Measurements from ENCODE around the gene LRRTM1.

DNA sequence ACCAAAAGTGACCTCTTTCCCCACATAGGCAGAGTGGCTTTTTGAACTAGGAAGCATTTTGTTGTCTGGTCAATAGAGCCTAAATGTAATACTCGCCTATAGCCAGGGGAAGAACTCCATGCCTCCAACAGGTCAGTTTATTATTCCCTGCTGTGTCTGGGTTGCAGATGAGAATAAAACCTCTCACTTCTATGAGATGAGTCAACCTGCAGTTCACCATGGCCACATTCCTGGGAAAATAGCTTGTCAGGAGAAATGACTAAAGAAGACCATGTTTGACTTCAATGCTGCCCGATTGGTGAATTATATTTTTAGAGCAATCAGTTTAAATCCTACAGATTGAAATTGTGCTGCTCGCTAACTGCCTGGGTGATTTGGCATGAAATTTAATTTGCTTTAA, 46.7 kb upstream of the LRRTM1 start:
- TF ChIP-seq, protein P1, sequence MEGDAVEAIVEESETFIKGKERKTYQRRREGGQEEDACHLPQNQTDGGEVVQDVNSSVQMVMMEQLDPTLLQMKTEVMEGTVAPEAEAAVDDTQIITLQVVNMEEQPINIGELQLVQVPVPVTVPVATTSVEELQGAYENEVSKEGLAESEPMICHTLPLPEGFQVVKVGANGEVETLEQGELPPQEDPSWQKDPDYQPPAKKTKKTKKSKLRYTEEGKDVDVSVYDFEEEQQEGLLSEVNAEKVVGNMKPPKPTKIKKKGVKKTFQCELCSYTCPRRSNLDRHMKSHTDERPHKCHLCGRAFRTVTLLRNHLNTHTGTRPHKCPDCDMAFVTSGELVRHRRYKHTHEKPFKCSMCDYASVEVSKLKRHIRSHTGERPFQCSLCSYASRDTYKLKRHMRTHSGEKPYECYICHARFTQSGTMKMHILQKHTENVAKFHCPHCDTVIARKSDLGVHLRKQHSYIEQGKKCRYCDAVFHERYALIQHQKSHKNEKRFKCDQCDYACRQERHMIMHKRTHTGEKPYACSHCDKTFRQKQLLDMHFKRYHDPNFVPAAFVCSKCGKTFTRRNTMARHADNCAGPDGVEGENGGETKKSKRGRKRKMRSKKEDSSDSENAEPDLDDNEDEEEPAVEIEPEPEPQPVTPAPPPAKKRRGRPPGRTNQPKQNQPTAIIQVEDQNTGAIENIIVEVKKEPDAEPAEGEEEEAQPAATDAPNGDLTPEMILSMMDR (IDR thresholded peaks at IDR 0.05; ENCODE audit: extremely low read depth in 1 of 2, insufficient read depth in 1 of 2, low read depth in 1 of 2, low read length in 2 of 2): no peak
- TF ChIP-seq POLR2A (IDR thresholded peaks at IDR 0.05; ENCODE audit: low read depth, low read length) (no peak), EZH2 (IDR thresholded peaks at IDR 0.05; ENCODE audit: borderline replicate concordance, low read depth, low read length, severe bottlenecking) (no peak), JUN (IDR thresholded peaks at IDR 0.05; ENCODE audit: borderline replicate concordance, insufficient read depth, insufficient read length, low read depth) (no peak), POLR2AphosphoS5 (IDR thresholded peaks at IDR 0.05; ENCODE audit: insufficient read depth, low read depth, low read length) (no peak), MYC (IDR thresholded peaks at IDR 0.05; ENCODE audit: low read depth, low read length) (no peak), FOS (IDR thresholded peaks at IDR 0.05; ENCODE audit: borderline replicate concordance, insufficient read depth, low read length) (no peak), GATA2 (IDR thresholded peaks at IDR 0.05; ENCODE audit: insufficient read depth, insufficient read length, low read depth, low read length) (no peak)
- TF ChIP-seq, protein P2, sequence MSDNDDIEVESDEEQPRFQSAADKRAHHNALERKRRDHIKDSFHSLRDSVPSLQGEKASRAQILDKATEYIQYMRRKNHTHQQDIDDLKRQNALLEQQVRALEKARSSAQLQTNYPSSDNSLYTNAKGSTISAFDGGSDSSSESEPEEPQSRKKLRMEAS (IDR thresholded peaks at IDR 0.05; ENCODE audit: insufficient read depth, insufficient read length): no peak
